Caco-2 (cell line): ENCODE data around the gene DMKN. TPM values are rescaled to one million over a fixed set of nuclear protein-coding genes. Genes with fewer than 3 reads are reported as not detected.

ENCODE experiments used
- BruUV-seq: library from RNA; stranded (reverse); fragments of 400-500 nt; replicated peaks from 2 replicates; lab custom pipeline; 2021; lab: Mats Ljungman, UMichigan
- CTCF ChIA-PET: fragments of 300-600 bp; sonication (Branson Sonifier 250); formaldehyde crosslinking; loops from one replicate; lab custom pipeline; 2022; ENCODE audit warnings: antibody characterized with exemption; lab: Charles Lee
- POLR2A ChIA-PET: fragments of 300-600 bp; sonication (Branson Sonifier 250); formaldehyde crosslinking; loops from one replicate; lab custom pipeline; 2022; ENCODE audit warnings: antibody characterized with exemption; lab: Charles Lee
- DNase-seq, 2 experiments: peaks; one replicate each; pipeline versions ENCODE4 v3.0.0 to v3.0.0-alpha.2; 2020 to 2022
- H3K27me3 ChIP-seq: replicated peaks from 2 replicates; pipeline ENCODE4 v1.6.0; 2011; ENCODE audit warnings: low read length; ENCODE audit not compliant: control insufficient read depth, insufficient read depth
- H3K36me3 ChIP-seq: 2 replicates; pipeline ENCODE4 v1.5.1; 2011; ENCODE audit warnings: low read length; ENCODE audit not compliant: control insufficient read depth, insufficient read depth
- H3K4me1 ChIP-seq: fragments of 250-450 bp; sonication (Bioruptor Pico); 2 replicates; pipeline ENCODE4 v1.5.1; 2020; ENCODE audit warnings: mild to moderate bottlenecking
- H3K4me3 ChIP-seq: 2 replicates; pipeline ENCODE4 v1.5.1; 2011; ENCODE audit warnings: low read depth, mild to moderate bottlenecking, control low read depth, low read length
- H3K9me3 ChIP-seq: fragments of 250-450 bp; sonication (Bioruptor Pico); 2 replicates; pipeline ENCODE4 v1.5.1; 2020; ENCODE audit warnings: mild to moderate bottlenecking, moderate library complexity
- H3K27ac Mint-ChIP-seq: one replicate; pipeline ENCODE4 v1.8.0; 2022; ENCODE audit warnings: mixed read lengths; ENCODE audit not compliant: unreplicated experiment
- H3K27me3 Mint-ChIP-seq: one replicate; pipeline ENCODE4 v1.8.0; 2022; ENCODE audit warnings: mixed read lengths; ENCODE audit not compliant: insufficient read depth, unreplicated experiment
- H3K36me3 Mint-ChIP-seq: one replicate; pipeline ENCODE4 v1.8.0; 2022; ENCODE audit warnings: mild to moderate bottlenecking, mixed read lengths; ENCODE audit not compliant: insufficient read depth, unreplicated experiment
- H3K4me1 Mint-ChIP-seq: one replicate; pipeline ENCODE4 v1.8.0; 2022; ENCODE audit warnings: low read depth, mixed read lengths; ENCODE audit not compliant: unreplicated experiment
- H3K4me3 Mint-ChIP-seq: one replicate; pipeline ENCODE4 v1.8.0; 2022; ENCODE audit warnings: mild to moderate bottlenecking, moderate library complexity, mixed read lengths; ENCODE audit not compliant: unreplicated experiment
- H3K9me3 Mint-ChIP-seq: one replicate; pipeline ENCODE4 v1.8.0; 2022; ENCODE audit warnings: mixed read lengths; ENCODE audit not compliant: unreplicated experiment
- CTCF ChIP-seq, 2 experiments: fragments of 200-600 bp in 1 of 2; IDR thresholded peaks; 1 replicate in 1 of 2; 2 replicates in 1 of 2; pipeline versions ENCODE4 v1.5.1 to v1.8.0; 2011 to 2022; ENCODE audit warnings: antibody characterized with exemption in 1 of 2, control low read depth in 1 of 2, inconsistent platforms in 1 of 2, low read depth in 1 of 2, low read length in 1 of 2, mild to moderate bottlenecking in 1 of 2, moderate library complexity in 1 of 2; ENCODE audit not compliant: insufficient read depth in 1 of 2, severe bottlenecking in 1 of 2, unreplicated experiment in 1 of 2
- intact Hi-C: fragments of 100-400 bp; cut with micrococcal nuclease; formaldehyde crosslinking; loops from one replicate; pipeline ENCODE4 v1.10.0; 2022; ENCODE audit not compliant: unreplicated experiment
- total RNA-seq: library from RNA; stranded (reverse); gene quantifications from 2 replicates; pipeline ENCODE4 v1.2.3, GENCODE V29; 2022

The DMKN gene
- total RNA-seq, 1 experiment from 2014 or later: 341 TPM

- H3K27me3 ChIP-seq: no peaks in the 10 kb centered on the region
Measured at GRCh38 chr19:35486268-35486708, 27.2 kb downstream of the DMKN start.

GRCh38 chr19:35484252-35485036, 29.0 kb downstream of the DMKN start:
- POLR2A ChIA-PET: no interaction called here
- Histone ChIP-seq H3K27me3 (no peaks in the 10 kb centered on the region), H3K4me1 (peaks cover 34% of the 10 kb centered on the region), H3K4me3 (no peak overlapping the region), H3K9me3 (no peaks in the 10 kb centered on the region), H3K36me3 (no peaks in the 10 kb centered on the region)
- DNase-seq: no peak
- intact Hi-C loops: no loop called here
- Mint-ChIP-seq H3K4me1 (peaks cover 25% of the 10 kb centered on the region), H3K9me3 (no peaks in the 10 kb centered on the region), H3K4me3 (no peak overlapping the region), H3K27me3 (no peaks in the 10 kb centered on the region), H3K27ac (no peak overlapping the region), H3K36me3 (peaks cover 6% of the 10 kb centered on the region)
- no peak for TF ChIP-seq CTCF (IDR thresholded peaks at IDR 0.05; ENCODE audit: insufficient read depth in 1 of 2, low read depth in 1 of 2, low read length in 1 of 2, severe bottlenecking in 1 of 2, unreplicated experiment in 1 of 2)
- BruUV-seq: no TSS peak
- CTCF ChIA-PET: no interaction called here

More at GRCh38 chr19:35486268-35486708, 27.2 kb downstream of the DMKN start:
- DNase-seq: peak in 1 of 2 experiments; percentile 50
- ChIA-PET POLR2A (interaction anchor here (0.9 to 1.8 kb wide), 3 partner anchors 9 to 27 kb away, joined by 5 to 8 read pairs (median 6); no protein-coding TSS in a partner anchor), CTCF (interaction anchor here (0.8 to 2.0 kb wide), 10 partner anchors 9 to 179 kb away, joined by 3 to 29 read pairs (median 4); no protein-coding TSS in a partner anchor)
- Mint-ChIP-seq H3K27me3 (no peaks in the 10 kb centered on the region), H3K4me1 (peaks cover 25% of the 10 kb centered on the region), H3K9me3 (no peaks in the 10 kb centered on the region), H3K36me3 (peaks cover 6% of the 10 kb centered on the region), H3K27ac (peak overlapping the region; percentile 16), H3K4me3 (peak overlapping the region; percentile 40)
- intact Hi-C loops: no loop called here
- BruUV-seq: no TSS peak
- H3K36me3 ChIP-seq: no peaks in the 10 kb centered on the region
- TF ChIP-seq CTCF (IDR thresholded peaks at IDR 0.05; ENCODE audit: insufficient read depth in 1 of 2, low read depth in 1 of 2, low read length in 1 of 2, severe bottlenecking in 1 of 2, unreplicated experiment in 1 of 2): no peak
- peaks cover 34% of the 10 kb centered on the region for H3K4me1 ChIP-seq
- H3K4me3 ChIP-seq: no peak overlapping the region
- no peaks in the 10 kb centered on the region for H3K9me3 ChIP-seq

GRCh38 chr19:35483089-35483488, 30.4 kb downstream of the DMKN start:
- H3K4me3 ChIP-seq: no peak overlapping the region
- H3K27me3 ChIP-seq: no peaks in the 10 kb centered on the region
- no peaks in the 10 kb centered on the region for H3K27me3 Mint-ChIP-seq
- no peak overlapping the region for H3K27ac Mint-ChIP-seq
- ChIA-PET CTCF (no interaction called here), POLR2A (no interaction called here)
- H3K9me3 Mint-ChIP-seq: no peaks in the 10 kb centered on the region
- intact Hi-C loops: no loop called here
- peaks cover 30% of the 10 kb centered on the region for H3K4me1 Mint-ChIP-seq
- no peak overlapping the region for H3K4me3 Mint-ChIP-seq
- H3K36me3 ChIP-seq: no peaks in the 10 kb centered on the region
- DNase-seq: no peak
- BruUV-seq: no TSS peak
- H3K9me3 ChIP-seq: no peaks in the 10 kb centered on the region
- H3K36me3 Mint-ChIP-seq: peaks cover 6% of the 10 kb centered on the region
- peaks cover 34% of the 10 kb centered on the region for H3K4me1 ChIP-seq
- no peak for TF ChIP-seq CTCF (IDR thresholded peaks at IDR 0.05; ENCODE audit: insufficient read depth in 1 of 2, low read depth in 1 of 2, low read length in 1 of 2, severe bottlenecking in 1 of 2, unreplicated experiment in 1 of 2)
